H1 (cell line): Measurements from ENCODE around the gene ZMIZ1. TPM values are rescaled to one million over a fixed set of nuclear protein-coding genes. Genes with fewer than 3 reads are reported as not detected.

Experiments
- BACH1 ChIP-seq: IDR thresholded peaks from 2 replicates; pipeline ENCODE4 v1.6.1; 2012; ENCODE audit warnings: low read length, improper control_type of control experiment
- SUZ12 ChIP-seq: fragments of 200-600 bp; sonication (generic); IDR thresholded peaks from 2 replicates; pipeline ENCODE4 v1.6.1; 2012; ENCODE audit warnings: mild to moderate bottlenecking, inconsistent platforms, low read length, moderate library complexity, mixed read lengths
- polyA plus RNA-seq, 7 experiments: library from polyadenylated mRNA; depleted of rRNA in 3 of 7; stranded (reverse) in 5 of 7; unstranded in 2 of 7; fragments of >200 nt in 5 of 7; fragments of 200-250 nt in 2 of 7; gene quantifications; 1 replicate in 5 of 7; 2 replicates in 1 of 7; 4 replicates in 1 of 7; pipeline versions ENCODE4 v1.2.1 to v1.2.3, GENCODE V29; 2011 to 2013; ENCODE audit warnings: missing spikeins in 2 of 7, mixed read lengths in 2 of 7
- total RNA-seq: library from RNA; stranded (reverse); fragmentation: NEBNext Ultra II Directional; extraction: Animal tissue kit (Norgen Biotek cat#: 25700); gene quantifications from 2 replicates; pipeline ENCODE4 v1.2.1, GENCODE V29; 2021

Gene ZMIZ1
- total and polyA plus RNA-seq, 2 of the 8 experiments (the other 6 are each of a cell fraction or from before 2014, with no cell fraction given), result 8.1 to 28.0 TPM

- TF ChIP-seq SUZ12, result no peak
- no peak for TF ChIP-seq BACH1
Measured at GRCh38 chr10:79103585-79103984, 34.8 kb downstream of the ZMIZ1 start (continued).
